Neural progenitor cell (in vitro differentiated cells): Measurements from ENCODE around the gene RRP7A.

Source experiments
- EZH2 ChIP-seq: fragments of 200-600 bp; sonication (generic); IDR thresholded peaks from 2 replicates; pipeline ENCODE4 v1.6.1; 2017; ENCODE audit warnings: antibody characterized with exemption, mild to moderate bottlenecking, moderate library complexity
- EZH2phosphoT487 ChIP-seq: fragments of 200-600 bp; sonication (generic); IDR thresholded peaks from 2 replicates; pipeline ENCODE4 v1.6.1; 2017; ENCODE audit warnings: antibody characterized with exemption
- TF ChIP-seq, protein P1 (sequence below): fragments of 200-600 bp; sonication (generic); IDR thresholded peaks from 2 replicates; pipeline ENCODE4 v1.5.1; 2017; ENCODE audit warnings: antibody characterized with exemption, mild to moderate bottlenecking

DNA sequence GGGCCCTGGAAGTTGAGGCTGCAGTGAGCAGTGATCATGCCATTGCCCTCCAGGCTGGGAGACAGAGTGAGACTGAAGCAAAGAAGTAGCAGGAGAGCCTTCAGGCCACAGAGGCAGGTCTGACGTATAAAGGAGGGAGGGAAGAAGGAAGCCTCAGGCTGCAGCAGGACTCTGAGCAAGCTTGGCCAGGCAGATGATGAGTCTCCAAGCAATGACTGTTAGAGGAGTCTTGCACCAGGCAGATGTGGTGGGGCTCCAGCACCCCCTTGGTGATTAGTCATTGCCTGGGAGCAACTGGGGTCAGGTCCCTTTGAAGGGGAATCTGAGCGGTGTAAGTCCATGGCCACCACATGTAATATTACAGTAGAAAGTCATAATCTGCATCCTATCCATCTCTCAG lies 50.8 kb downstream of the RRP7A start:
- TF ChIP-seq, protein P1, sequence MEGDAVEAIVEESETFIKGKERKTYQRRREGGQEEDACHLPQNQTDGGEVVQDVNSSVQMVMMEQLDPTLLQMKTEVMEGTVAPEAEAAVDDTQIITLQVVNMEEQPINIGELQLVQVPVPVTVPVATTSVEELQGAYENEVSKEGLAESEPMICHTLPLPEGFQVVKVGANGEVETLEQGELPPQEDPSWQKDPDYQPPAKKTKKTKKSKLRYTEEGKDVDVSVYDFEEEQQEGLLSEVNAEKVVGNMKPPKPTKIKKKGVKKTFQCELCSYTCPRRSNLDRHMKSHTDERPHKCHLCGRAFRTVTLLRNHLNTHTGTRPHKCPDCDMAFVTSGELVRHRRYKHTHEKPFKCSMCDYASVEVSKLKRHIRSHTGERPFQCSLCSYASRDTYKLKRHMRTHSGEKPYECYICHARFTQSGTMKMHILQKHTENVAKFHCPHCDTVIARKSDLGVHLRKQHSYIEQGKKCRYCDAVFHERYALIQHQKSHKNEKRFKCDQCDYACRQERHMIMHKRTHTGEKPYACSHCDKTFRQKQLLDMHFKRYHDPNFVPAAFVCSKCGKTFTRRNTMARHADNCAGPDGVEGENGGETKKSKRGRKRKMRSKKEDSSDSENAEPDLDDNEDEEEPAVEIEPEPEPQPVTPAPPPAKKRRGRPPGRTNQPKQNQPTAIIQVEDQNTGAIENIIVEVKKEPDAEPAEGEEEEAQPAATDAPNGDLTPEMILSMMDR, result no peak
- no peak for TF ChIP-seq EZH2phosphoT487
- TF ChIP-seq EZH2, result no peak
